ENCODE results near the gene BLOC1S4. TPM values are rescaled to one million over a fixed set of nuclear protein-coding genes. Genes with fewer than 3 reads are reported as not detected.
A peak's percentile ranks its signal among the peaks of the same experiment; 100 is the strongest.
"Not testable (repeated sequence)": the region's sequence is repeated elsewhere in the genome, so short reads cannot be mapped to it uniquely, and the experiment has no call there.

The BLOC1S4 gene
- total RNA-seq, 1 experiment from 2014 or later: 18.9 TPM

GRCh38 chr4:6740347-6740746, 24.4 kb downstream of the BLOC1S4 start:
- no peak for DNase-seq (ENCODE audit: low read depth)

- no peak for DNase-seq (ENCODE audit: low read depth)
Observed at GRCh38 chr4:6742507-6742906, 26.5 kb downstream of the BLOC1S4 start.

GRCh38 chr4:6742989-6743388, 27.0 kb downstream of the BLOC1S4 start:
- DNase-seq (ENCODE audit: low read depth): no peak

- DNase-seq (ENCODE audit: low read depth): peak; percentile 26
Observed at GRCh38 chr4:6746721-6747293, 30.8 kb downstream of the BLOC1S4 start.

- DNase-seq (ENCODE audit: low read depth): peak; percentile 45
Observed at GRCh38 chr4:6747294-6748051, 31.5 kb downstream of the BLOC1S4 start.

GRCh38 chr4:6748286-6748685, 32.3 kb downstream of the BLOC1S4 start:
- no peak for DNase-seq (ENCODE audit: low read depth)

- peak; percentile 70 for DNase-seq (ENCODE audit: low read depth)
Observed at GRCh38 chr4:6749340-6750171, 33.6 kb downstream of the BLOC1S4 start.

GRCh38 chr4:6750286-6751221, 34.6 kb downstream of the BLOC1S4 start:
- no peak for DNase-seq (ENCODE audit: low read depth)

GRCh38 chr4:6751611-6752485, 35.9 kb downstream of the BLOC1S4 start:
- peak; percentile 24 for DNase-seq (ENCODE audit: low read depth)

GRCh38 chr4:6752486-6752829, 36.5 kb downstream of the BLOC1S4 start:
- no peak for DNase-seq (ENCODE audit: low read depth)

- no peak for DNase-seq (ENCODE audit: low read depth)
Observed at GRCh38 chr4:6753103-6753560, 37.2 kb downstream of the BLOC1S4 start.

GRCh38 chr4:6753891-6754290, 37.9 kb downstream of the BLOC1S4 start:
- DNase-seq (ENCODE audit: low read depth): no peak

GRCh38 chr4:6754481-6755087, 38.6 kb downstream of the BLOC1S4 start:
- no peak for DNase-seq (ENCODE audit: low read depth)

GRCh38 chr4:6755088-6755753, 39.2 kb downstream of the BLOC1S4 start:
- DNase-seq (ENCODE audit: low read depth): no peak

- DNase-seq (ENCODE audit: low read depth): not testable (repeated sequence)
Observed at GRCh38 chr4:6756345-6756744, 40.4 kb downstream of the BLOC1S4 start.

- no peak for DNase-seq (ENCODE audit: low read depth)
Observed at GRCh38 chr4:6758728-6759127, 42.8 kb downstream of the BLOC1S4 start.

- DNase-seq (ENCODE audit: low read depth): no peak
Observed at GRCh38 chr4:6760865-6761264, 44.9 kb downstream of the BLOC1S4 start.

- DNase-seq (ENCODE audit: low read depth): peak; percentile 42
Observed at GRCh38 chr4:6761649-6762615, 46.0 kb downstream of the BLOC1S4 start.

Measured in M059J (cell line).